Erythroblast (primary cell): Measurements from ENCODE around the gene FNDC3A.
A peak's percentile ranks its signal among the peaks of the same experiment; 100 is the strongest.

ENCODE experiments used
- DNase-seq, 2 experiments: peaks; one replicate each; lab custom pipeline; 2025; lab: John Stamatoyannopoulos, UW
- GATA1 ChIP-seq: IDR thresholded peaks from 2 replicates; pipeline ENCODE4 v1.6.1; 2011; ENCODE audit warnings: low read depth, mild to moderate bottlenecking, control low read depth, low read length, moderate library complexity
- POLR2A ChIP-seq: IDR thresholded peaks from 2 replicates; pipeline ENCODE4 v1.6.1; 2011; ENCODE audit warnings: mild to moderate bottlenecking, low read length

The FNDC3A gene

DNA sequence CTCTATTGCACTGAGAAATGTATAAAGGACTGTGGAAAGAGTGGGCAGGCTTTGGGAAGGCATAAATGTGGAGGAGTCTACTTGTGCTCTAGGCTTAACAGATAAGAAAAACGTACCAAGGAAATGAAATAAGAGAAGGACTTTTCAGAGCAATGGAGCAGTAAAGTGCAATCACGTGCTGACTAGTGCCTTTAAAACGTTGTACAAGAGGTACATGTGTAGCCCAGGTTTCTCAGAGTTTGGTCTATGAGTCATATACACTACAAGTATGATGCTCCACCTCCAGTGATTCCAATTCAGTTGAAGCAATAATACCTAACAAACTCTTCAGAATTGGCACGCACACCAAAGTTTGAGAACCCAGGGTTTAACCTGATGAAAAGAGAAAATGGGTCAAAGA lies 13.4 kb upstream of the FNDC3A start:
- no peak for TF ChIP-seq POLR2A
- no peak for TF ChIP-seq GATA1
- no peak for DNase-seq

DNA sequence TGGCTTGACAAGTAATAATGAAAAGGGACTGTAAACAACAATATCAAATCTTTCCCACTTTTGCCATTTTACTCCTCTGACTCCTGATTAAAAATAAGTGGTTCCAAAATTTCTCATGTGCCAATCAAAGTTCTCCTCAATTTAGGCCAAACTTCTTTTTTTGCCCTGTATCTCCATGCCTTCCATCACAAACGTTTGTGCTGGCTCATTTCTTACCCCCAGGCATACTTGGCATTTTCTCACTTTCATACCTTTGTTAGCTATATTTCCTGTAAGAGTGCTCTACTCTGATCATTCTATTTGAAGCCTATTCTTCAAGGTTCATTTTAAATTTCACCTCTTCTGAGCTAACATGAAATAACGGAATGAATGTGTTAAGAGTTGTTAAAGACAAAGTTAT lies 10.0 kb upstream of the FNDC3A start:
- TF ChIP-seq POLR2A (no peak), GATA1 (no peak)
- DNase-seq = no peak

DNA sequence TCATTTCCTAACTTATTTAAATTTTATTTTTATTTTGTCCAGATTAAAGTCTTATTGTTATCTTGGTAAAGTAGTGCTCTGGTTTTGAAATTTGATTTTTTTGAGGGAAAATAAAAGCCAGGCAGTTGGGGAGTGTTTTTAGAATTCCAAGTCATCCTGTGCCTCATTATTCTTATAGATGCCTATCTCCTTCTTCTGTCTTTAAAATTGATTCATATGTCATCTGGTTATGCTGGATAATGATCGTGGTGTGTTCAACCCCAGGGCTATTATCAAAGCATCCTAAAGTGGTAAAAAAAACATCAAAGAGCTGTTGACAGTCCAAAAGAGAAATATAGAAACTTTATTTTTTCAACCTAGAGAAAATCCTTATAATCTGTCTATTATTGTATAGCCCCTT lies 6.0 kb upstream of the FNDC3A start:
- DNase-seq = no peak
- TF ChIP-seq GATA1 (no peak), POLR2A (no peak)

DNA sequence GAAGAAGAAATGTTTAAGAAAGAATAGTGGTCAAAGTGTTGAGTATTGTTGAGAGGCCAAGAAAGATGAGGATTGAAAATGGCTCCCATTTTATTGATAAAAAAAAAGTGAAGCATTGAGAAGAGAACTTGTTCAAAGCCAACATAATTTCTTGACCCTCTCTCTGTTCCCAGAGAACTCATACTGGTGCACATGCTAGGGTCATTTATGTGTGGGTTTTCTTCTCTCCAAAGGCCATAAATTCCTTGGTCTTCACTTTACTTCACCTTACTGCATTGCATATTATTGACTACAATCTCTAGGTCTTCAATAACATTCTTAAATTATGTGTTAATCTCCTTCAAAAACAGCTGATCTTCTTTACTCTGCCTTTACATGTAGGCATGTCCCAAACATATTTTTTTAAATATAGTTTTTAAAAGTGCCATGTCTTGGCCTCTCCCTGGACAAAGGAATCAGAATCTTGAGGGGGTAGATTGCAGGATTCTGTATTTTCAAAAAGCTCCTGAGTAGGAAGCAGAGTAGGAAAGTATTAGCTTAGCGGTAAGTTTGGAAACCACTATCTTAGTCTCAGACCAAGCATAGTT lies 1.8 kb upstream of the FNDC3A start:
- peak; percentile 7 to 10 for DNase-seq
- TF ChIP-seq GATA1 (no peak), POLR2A (no peak)

DNA sequence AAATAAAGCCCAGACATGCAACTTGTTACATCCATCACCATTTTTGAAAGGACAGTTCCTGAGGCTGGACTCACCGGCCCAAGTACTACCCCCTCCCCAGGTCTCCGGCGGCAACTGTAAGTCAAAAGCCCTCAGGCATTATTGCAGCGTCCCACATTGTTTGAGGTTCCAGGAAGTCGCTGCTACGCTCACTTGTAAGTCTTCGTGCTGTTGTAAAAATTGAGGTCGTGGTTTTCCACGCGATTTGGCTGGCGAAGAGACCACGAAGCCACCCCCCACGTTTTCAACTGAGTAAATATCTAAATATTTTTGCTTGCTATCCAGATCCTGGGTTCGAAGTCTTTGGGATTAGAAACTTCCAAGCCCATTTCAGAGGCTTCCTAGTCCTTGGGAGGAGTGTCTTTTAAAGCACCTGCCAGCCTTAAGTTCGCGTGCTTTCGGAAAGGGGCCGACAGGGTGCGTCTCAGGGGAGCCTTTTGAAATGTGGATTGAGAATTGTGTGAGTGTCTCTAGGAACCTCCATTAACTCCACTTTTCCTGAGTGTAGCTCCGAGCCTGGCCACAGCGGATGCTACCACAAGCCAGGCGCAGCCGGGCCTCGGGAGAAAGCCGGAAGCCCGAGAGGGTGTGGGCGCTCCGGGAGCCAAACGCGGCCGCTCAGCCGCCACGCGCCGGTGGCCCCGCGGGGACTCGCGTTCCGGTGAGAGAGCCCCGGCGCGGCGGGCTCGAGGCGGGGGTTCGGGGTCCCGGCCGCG lies 434 bp upstream of the FNDC3A start:
- DNase-seq = peak; percentile 80 to 88

DNA sequence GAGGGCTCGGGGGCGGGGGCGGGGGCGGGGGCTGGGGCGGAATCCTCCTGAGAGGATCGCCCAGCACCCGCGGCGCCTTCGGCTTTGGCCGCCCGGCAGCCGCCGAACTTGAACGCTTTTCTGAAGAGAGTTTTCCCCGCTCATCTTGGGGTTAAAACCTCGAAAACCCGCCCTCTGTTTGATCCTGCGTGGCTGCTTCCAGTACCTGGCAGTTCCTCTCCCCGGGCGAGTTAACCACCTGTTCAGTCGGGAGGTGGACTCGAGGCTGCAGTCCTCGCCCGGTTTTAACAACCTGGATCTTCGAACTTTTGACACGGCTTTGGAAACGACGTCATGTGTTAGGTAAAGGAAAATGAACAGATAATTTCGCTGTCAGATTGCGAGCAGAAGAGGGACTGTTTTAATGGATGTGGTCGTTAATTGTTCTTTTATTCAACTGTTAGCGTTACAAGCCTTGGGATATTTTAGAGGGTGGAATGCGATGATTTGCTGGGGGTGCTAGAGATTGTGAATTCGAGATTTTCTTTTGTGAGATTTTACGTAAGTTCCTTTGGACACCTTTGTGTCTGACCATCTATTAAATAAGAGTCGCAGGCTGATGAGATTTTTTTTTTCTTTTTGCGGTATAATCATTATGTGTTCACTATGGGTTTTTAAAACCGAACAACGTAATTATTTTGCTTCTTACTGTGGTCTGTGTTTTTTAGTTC lies 1.0 kb downstream of the FNDC3A start:
- no peak for DNase-seq
- TF ChIP-seq GATA1 (no peak), POLR2A (no peak)

More for the DNA sequence above, 434 bp upstream of the FNDC3A start:
- TF ChIP-seq POLR2A = no peak
- no peak for TF ChIP-seq GATA1

DNA sequence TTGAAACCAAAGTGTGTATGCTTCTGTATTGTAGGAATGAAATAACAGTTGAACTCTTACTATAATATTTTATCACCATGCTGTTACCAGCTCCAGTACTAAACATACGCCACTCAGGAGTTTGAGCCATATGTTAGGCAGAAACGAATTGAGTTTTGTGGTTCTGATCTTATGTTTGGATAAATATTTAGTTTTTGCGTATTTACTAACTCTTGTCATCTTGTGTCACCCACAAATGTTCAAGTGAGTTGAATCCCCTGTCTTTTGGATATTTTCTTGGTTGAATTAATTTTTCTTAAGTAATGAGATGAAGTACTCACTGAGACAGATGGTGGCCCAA lies 1.5 kb downstream of the FNDC3A start:
- TF ChIP-seq GATA1 (no peak), POLR2A (no peak)
- peak; percentile 33 to 52 for DNase-seq

DNA sequence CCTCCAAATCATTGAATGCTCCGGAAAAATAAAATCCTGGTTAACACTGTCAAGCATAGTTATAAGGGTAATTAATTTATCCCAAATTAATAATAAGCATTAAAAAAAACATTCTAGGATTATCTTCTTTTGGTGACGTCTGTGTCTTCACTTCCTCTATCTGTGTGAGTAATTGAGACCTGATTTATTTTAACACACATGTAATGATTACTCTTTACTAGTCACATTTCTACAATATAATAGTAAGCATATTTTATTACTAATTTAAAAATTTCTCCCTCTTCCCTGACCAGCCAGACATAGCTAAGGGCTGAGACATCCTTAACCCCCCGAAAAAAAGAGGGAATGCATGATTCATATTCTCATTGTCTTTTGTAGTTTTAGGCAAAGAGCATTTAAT lies 2.3 kb downstream of the FNDC3A start:
- TF ChIP-seq GATA1 = no peak
- TF ChIP-seq POLR2A = no peak
- DNase-seq = no peak

DNA sequence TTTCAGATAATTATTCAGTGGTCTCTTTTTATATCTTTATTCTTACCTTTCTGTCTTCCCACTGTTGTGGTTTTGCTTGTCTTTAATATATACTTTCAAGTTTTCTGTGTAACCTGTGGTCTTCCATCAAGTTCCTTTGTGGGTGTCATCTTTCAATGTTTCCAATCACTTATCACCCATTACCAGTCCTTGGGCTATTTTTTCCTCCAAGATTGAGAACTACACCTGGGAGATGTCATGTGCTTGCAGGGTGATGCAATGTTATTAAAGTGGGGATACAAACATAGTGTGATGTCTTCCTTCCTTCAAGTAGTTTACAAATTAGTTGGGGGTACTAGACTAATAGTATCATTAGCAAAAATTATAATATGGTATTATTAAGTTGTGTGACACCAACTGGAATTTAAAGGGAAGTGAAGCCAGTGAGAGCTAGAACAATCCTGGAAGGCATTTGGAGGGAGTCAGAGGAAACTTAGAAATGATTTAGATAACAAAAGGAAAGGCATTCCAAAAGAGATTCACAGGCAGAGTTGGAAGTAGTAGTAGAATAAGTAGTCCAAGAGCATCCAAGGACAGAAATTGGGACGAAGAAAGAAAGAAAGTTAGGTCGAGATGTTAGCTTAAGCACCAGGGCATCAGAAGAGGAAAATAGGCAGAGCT lies 3.4 kb downstream of the FNDC3A start:
- DNase-seq = peak; percentile 14 to 31

DNA sequence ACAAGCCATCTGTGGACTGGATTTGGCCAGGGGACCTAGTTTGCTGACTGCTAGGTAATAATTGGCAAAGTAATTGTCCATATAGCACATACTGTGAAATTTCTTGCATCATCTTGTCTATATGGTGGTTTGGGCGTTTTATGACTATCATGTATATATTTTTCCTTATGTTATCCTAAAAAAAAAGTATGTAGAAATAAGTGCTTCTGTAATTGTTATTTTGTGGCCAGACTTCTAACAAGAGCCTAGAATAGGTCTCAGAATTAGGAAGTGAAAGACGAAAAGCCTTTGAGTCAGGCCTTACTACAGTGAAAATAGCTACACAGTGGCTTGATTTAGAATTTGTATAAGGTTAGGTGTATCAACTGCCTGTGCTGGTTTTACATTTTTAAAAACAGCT lies 4.2 kb downstream of the FNDC3A start:
- DNase-seq = peak in 1 of 2 experiments; percentile 30
- TF ChIP-seq GATA1 (no peak), POLR2A (no peak)

More for the DNA sequence above, 3.4 kb downstream of the FNDC3A start:
- no peak for TF ChIP-seq GATA1
- TF ChIP-seq POLR2A = no peak

DNA sequence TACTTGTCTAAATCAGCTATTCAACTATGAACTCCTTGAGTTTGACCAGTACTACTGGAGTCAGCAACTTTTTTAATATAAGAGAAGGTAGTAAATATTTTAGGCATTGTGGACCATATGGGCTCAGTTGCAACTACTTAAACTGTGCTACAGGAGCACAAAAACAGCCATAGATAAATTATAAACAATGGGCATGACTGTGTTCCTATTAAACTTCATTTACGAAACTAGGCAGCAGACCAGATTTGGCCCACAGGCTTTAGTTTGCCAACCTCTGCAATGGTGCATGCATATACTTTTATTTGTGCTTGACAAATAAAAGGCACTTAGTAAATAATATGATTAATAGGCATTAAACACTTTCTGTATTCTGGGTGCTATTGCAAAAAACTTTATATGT lies 7.6 kb downstream of the FNDC3A start:
- TF ChIP-seq GATA1 (no peak), POLR2A (no peak)
- no peak for DNase-seq

DNA sequence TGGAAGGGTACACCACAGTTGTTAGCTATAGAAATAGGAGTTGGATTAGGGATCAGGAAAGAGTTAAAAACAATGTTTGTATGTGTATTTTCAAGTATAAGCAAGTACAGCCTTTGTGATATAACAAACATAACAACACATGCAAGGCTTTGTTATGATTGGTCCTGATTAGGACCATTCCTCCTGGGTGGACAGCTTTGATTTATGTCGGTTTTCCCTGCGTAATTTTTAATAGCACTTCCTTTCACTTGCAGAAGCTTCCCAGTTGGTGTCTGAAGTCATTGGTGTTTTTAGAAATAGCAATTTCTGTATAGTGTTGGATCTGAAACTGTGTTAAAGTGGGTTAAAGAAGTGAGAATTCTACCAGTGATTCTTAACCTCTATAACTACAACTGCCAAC lies 10.0 kb downstream of the FNDC3A start:
- TF ChIP-seq POLR2A (no peak), GATA1 (no peak)

DNA sequence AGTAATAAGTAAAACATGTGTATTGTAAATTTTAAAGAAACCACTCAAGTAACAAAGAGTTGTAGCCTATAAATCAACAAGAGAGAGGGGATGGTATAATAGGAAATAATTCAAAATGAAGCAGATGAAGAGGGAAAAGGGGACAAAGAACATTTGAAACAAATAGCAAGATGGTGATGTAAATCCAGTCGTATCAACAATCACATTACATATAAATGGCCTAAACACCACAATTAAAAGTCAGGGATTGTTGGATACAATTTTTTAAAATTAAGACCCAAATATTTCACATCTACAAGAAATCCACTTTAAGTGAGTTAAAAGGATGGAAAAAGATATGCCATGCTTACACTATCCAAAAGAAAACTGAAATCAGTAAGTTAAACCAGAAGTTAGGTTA lies 15.2 kb downstream of the FNDC3A start:
- no peak for DNase-seq

More for the DNA sequence above, 10.0 kb downstream of the FNDC3A start:
- DNase-seq = no peak

DNA sequence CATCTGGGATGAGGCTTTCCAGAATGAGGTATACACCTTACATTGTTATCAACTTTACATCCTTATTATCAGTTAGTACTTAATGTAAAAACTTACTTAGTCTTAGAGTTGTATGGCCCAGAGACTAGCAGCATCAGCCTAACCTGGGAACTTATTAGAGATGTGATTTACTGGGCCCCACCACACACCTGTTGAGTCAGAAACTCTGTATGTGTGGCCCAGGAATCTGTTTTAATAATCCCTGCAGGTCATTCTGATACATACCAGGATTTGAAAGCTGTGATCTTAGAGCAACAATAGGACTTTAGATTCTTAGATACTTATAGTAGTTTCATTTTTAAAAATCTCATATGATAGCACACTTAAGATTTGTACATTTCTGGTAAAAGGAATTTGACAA lies 17.4 kb downstream of the FNDC3A start:
- no peak for TF ChIP-seq POLR2A
- no peak for TF ChIP-seq GATA1
- no peak for DNase-seq

More for the DNA sequence above, 15.2 kb downstream of the FNDC3A start:
- no peak for TF ChIP-seq POLR2A
- no peak for TF ChIP-seq GATA1

DNA sequence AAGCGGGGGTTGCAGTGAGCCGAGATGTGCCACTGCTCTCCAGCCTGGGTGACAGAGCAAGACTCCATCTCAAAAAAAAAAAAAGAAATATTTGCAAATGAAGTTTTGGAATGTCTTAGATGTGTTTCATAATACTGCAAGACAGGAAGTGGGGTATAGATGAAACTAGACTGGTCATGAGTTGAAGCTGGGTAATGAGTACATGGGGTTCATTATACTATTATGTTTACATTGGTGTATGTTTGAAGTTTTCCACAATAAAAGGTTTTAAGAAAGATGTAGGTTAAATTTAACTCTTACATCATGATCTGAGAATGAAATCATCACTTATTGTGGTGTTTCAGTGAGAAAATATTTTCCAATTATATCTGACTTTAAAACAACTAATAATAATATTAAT lies 19.0 kb downstream of the FNDC3A start:
- TF ChIP-seq POLR2A = no peak
- TF ChIP-seq GATA1 = no peak
- DNase-seq = no peak
